Breast epithelium (tissue), 3 donors: Measurements from ENCODE around the gene MCRIP2.

Experiments used
- POLR2AphosphoS5 ChIP-seq, 3 donors: sonication (generic); formaldehyde crosslinking; IDR thresholded peaks; one replicate each; pipeline ENCODE4 v1.6.1; 2017; ENCODE audit warnings: antibody characterized with exemption in 3 of 3
- TF ChIP-seq, protein P1 (sequence below), 3 donors: fragments of 450-650 bp; IDR thresholded peaks; one replicate each; pipeline ENCODE4 v1.5.1; 2016 to 2017; ENCODE audit warnings: antibody characterized with exemption in 3 of 3, mild to moderate bottlenecking in 3 of 3, moderate library complexity in 3 of 3

DNA sequence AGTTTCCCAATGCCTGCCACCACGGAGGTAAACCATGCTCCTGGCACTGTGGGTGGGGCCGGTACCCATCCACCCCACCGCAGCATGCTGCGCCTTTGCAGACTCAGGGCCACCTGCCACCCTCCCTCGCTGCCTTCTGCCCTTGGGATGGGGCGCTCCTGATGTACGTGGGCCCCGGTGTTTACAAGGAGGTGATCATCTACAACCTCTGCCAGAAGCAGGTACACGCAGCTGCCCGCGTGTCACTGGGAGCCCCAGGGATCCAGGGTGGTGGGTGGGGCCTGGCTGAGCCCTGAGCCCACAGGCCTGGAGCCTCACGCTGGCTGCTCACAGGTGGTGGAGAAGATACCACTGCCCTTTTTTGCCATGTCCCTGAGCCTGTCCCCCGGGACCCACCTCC, 24.9 kb downstream of the MCRIP2 start:
- TF ChIP-seq POLR2AphosphoS5 (IDR thresholded peaks at IDR 0.05) = no peak
- TF ChIP-seq, protein P1, sequence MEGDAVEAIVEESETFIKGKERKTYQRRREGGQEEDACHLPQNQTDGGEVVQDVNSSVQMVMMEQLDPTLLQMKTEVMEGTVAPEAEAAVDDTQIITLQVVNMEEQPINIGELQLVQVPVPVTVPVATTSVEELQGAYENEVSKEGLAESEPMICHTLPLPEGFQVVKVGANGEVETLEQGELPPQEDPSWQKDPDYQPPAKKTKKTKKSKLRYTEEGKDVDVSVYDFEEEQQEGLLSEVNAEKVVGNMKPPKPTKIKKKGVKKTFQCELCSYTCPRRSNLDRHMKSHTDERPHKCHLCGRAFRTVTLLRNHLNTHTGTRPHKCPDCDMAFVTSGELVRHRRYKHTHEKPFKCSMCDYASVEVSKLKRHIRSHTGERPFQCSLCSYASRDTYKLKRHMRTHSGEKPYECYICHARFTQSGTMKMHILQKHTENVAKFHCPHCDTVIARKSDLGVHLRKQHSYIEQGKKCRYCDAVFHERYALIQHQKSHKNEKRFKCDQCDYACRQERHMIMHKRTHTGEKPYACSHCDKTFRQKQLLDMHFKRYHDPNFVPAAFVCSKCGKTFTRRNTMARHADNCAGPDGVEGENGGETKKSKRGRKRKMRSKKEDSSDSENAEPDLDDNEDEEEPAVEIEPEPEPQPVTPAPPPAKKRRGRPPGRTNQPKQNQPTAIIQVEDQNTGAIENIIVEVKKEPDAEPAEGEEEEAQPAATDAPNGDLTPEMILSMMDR (IDR thresholded peaks at IDR 0.05) = no peak
